ENCODE results near the gene TMA7. TPM values are rescaled to one million over a fixed set of nuclear protein-coding genes. Genes with fewer than 3 reads are reported as not detected.

Gene TMA7
- total and polyA plus RNA-seq, 9 of the 15 experiments (the other 6 are each of a cell fraction or from before 2014, with no cell fraction given): 209 to 1,003 (median 486) TPM

DNA sequence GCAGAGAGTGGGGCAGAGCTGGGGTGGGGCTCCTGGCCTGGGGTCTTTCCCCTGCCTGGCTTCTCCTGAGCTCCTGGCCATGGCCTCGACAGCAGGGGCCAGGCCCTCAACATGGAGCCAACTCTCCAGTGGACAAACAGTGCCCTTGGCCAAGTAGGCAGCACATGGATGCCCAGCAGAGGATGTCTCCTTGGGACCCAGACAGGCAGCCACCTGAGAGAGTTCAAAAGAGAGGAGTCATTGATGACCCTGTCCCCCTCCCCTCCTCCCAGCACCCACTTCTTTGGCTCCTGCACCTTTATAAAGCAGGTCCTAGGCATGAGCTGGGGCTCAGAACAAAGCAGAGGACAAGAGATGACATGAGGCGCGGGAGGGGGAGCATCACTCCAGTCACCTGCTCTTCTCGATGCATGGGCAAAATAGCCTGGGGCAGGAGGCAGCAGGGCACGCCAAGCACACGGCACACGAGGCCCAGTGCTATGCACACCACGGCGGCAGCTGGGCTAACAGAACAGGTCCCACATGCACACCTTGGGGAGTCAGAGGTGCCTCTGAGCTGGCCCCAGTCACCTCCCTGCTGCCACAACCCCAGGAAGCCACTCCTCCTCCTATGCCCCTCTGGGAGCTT is 36.5 kb downstream of the TMA7 start:
- ATAC-seq: no peak
- intact Hi-C loops (cut with micrococcal nuclease): no loop called here
- BruUV-seq (replicated peaks): no TSS peak
- H3K79me2 ChIP-seq (ENCODE audit: control insufficient read depth, insufficient read depth, low read length): peaks cover 15% of the 10 kb centered on the region
- TF ChIP-seq, protein P1, sequence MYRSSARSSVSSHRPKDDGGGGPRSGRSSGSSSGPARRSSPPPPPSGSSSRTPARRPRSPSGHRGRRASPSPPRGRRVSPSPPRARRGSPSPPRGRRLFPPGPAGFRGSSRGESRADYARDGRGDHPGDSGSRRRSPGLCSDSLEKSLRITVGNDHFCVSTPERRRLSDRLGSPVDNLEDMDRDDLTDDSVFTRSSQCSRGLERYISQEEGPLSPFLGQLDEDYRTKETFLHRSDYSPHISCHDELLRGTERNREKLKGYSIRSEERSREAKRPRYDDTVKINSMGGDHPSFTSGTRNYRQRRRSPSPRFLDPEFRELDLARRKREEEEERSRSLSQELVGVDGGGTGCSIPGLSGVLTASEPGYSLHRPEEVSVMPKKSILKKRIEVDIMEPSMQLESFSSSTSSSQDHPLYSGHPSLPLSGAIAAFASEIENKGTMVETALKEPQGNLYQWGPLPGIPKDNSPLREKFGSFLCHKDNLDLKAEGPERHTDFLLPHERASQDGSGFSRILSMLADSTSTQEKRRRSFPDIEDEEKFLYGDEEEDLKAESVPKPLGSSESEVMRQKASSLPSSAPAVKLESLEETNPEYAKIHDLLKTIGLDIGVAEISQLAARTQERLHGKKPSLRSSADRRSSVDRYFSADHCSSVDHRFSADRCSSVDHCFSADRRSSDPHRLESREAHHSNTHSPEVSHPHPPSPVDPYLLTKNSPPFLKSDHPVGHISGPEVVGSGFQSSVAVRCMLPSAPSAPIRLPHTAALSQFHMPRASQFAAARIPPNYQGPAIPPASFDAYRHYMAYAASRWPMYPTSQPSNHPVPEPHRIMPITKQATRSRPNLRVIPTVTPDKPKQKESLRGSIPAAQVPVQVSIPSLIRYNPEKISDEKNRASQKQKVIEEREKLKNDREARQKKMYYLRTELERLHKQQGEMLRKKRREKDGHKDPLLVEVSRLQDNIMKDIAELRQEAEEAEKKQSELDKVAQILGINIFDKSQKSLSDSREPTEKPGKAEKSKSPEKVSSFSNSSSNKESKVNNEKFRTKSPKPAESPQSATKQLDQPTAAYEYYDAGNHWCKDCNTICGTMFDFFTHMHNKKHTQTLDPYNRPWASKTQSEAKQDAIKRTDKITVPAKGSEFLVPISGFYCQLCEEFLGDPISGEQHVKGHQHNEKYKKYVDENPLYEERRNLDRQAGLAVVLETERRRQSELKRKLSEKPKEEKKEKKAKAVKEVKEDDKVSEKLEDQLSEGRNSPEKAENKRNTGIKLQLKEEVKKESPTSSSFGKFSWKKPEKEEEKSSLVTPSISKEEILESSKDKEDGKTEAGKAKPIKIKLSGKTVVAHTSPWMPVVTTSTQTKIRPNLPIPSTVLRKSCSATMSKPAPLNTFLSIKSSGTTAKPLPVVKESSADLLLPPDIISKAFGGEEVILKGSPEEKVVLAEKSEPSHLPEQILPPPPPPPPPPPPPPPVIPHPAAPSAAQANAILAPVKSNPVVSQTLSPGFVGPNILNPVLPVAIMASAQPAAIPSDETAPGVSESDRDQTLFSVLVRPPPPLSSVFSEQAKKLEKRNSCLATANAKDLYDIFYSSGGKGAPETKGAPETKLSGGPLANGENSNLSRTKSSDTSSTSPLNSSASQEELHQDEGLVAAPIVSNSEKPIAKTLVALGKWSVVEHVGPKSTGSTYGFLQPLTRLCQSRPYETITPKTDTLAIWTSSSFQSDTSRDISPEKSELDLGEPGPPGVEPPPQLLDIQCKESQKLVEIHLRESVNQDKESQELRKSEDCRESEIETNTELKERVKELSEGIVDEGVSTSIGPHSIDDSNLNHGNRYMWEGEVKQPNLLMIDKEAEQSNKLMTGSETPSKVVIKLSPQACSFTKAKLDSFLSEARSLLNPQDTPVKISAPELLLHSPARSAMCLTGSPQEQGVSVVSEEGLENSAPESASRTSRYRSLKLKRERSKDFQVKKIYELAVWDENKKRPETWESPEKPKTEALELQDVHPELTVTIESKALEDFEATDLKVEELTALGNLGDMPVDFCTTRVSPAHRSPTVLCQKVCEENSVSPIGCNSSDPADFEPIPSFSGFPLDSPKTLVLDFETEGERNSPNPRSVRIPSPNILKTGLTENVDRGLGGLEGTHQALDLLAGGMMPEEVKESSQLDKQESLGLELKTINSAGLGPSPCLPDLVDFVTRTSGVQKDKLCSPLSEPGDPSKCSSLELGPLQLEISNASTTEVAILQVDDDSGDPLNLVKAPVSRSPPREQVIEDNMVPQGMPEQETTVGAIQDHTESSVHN (IDR thresholded peaks at IDR 0.05; ENCODE audit: borderline replicate concordance in 1 of 2, low read depth in 1 of 2): no peak
- TF ChIP-seq SIN3B (IDR thresholded peaks at IDR 0.05; ENCODE audit: low read depth): no peak
- no peak for TF ChIP-seq RCOR1 (IDR thresholded peaks at IDR 0.05; ENCODE audit: borderline replicate concordance in 1 of 2, low read depth in 2 of 2, low read length in 2 of 2)
- TF ChIP-seq PCBP1 (IDR thresholded peaks at IDR 0.05; ENCODE audit: low read depth, low read length, poor library complexity, severe bottlenecking): no peak
- no peak for TF ChIP-seq CHCHD3 (CRISPR knock-in tag; IDR thresholded peaks at IDR 0.05)
- TF ChIP-seq KLF6 (CRISPR knock-in tag; IDR thresholded peaks at IDR 0.05; ENCODE audit: borderline replicate concordance): no peak
- TF ChIP-seq MXI1 (IDR thresholded peaks at IDR 0.05; ENCODE audit: low read depth, low read length): no peak
- TF ChIP-seq, protein P2, sequence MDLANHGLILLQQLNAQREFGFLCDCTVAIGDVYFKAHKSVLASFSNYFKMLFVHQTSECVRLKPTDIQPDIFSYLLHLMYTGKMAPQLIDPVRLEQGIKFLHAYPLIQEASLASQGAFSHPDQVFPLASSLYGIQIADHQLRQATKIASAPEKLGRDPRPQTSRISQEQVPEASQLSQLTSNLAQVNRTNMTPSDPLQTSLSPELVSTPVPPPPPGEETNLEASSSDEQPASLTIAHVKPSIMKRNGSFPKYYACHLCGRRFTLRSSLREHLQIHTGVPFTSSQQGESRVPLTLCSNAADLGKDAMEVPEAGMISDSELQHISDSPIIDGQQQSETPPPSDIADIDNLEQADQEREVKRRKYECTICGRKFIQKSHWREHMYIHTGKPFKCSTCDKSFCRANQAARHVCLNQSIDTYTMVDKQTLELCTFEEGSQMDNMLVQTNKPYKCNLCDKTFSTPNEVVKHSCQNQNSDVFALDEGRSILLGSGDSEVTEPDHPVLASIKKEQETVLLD (IDR thresholded peaks at IDR 0.05): no peak
- TF ChIP-seq CCAR2 (IDR thresholded peaks at IDR 0.05; ENCODE audit: low read depth, low read length): no peak
- in situ Hi-C loops (cut with MboI): no loop called here
- no peak overlapping the region for H3K4me3 ChIP-seq
- no peak for FAIRE-seq
- WGBS (ENCODE audit: insufficient coverage, low coverage, missing lambda C conversion rate): 71% methylated on average over 6 of the region's 9 CpGs
- no peaks in the 10 kb centered on the region for H4K20me1 ChIP-seq (replicated peaks; ENCODE audit: control insufficient read depth, insufficient read depth, low read length)
- H3K27ac ChIP-seq (ENCODE audit: extremely low read depth, low read depth, low read length): no peak overlapping the region
- H3K4me2 ChIP-seq (ENCODE audit: insufficient read depth, low read length): no peak overlapping the region
- CTCF ChIA-PET (ENCODE audit: low intra/inter-chr PET ratio): no interaction called here
- POLR2A ChIA-PET: no interaction called here
- no peak overlapping the region for H2AFZ ChIP-seq (ENCODE audit: low read depth, low read length)
- no peaks in the 10 kb centered on the region for H3K9me3 ChIP-seq (replicated peaks; ENCODE audit: control insufficient read depth, insufficient read depth, low read depth, low read length)
- H3K36me3 ChIP-seq (ENCODE audit: control insufficient read depth, insufficient read depth, low read length): no peaks in the 10 kb centered on the region
- DNase-seq (ENCODE audit: extremely low read depth in 1 of 4, low spot score in 3 of 4): no peak
- no peaks in the 10 kb centered on the region for H3K27me3 ChIP-seq (ENCODE audit: control insufficient read depth in 2 of 2, insufficient read depth in 2 of 2, low read length in 2 of 2)
- H3K9me1 ChIP-seq (ENCODE audit: control insufficient read depth, insufficient read depth, low read length): no peaks in the 10 kb centered on the region
- peaks cover 5 to 22% of the 10 kb centered on the region in 2 experiments; a peak in 4 of 5 replicates for H3K4me1 ChIP-seq (replicated peaks in 1 of 2; ENCODE audit: control insufficient read depth in 2 of 2, insufficient read depth in 2 of 2, low read length in 2 of 2)
- H3K9ac ChIP-seq (ENCODE audit: insufficient read depth in 1 of 2, low read depth in 2 of 2, low read length in 2 of 2): no peak overlapping the region

Data from K562 (cell line).